IgD-negative memory B cell (primary cell): ENCODE measurements around the gene PCNT. TPM values are rescaled to one million over a fixed set of nuclear protein-coding genes. Genes with fewer than 3 reads are reported as not detected.

Experiments used
- H3K27ac Mint-ChIP-seq, 3 donors: one replicate each; pipeline ENCODE4 v1.8.0; 2020 to 2022; ENCODE audit warnings: mild to moderate bottlenecking in 3 of 3, mixed read lengths in 3 of 3, moderate library complexity in 1 of 3
- H3K27me3 Mint-ChIP-seq: one replicate; pipeline ENCODE4 v1.8.0; 2021; ENCODE audit warnings: mixed read lengths
- H3K36me3 Mint-ChIP-seq: one replicate; pipeline ENCODE4 v1.8.0; 2020; ENCODE audit warnings: mild to moderate bottlenecking, mixed read lengths
- H3K4me1 Mint-ChIP-seq, 3 donors: one replicate each; pipeline ENCODE4 v1.8.0; 2020 to 2022; ENCODE audit warnings: mixed read lengths in 3 of 3, mild to moderate bottlenecking in 1 of 3
- H3K4me3 Mint-ChIP-seq, 4 donors: one replicate each; pipeline ENCODE4 v1.8.0; 2020 to 2022; ENCODE audit warnings: mild to moderate bottlenecking in 4 of 4, mixed read lengths in 4 of 4, moderate library complexity in 3 of 4
- H3K9me3 Mint-ChIP-seq, 3 donors: one replicate each; pipeline ENCODE4 v1.8.0; 2020 to 2021; ENCODE audit warnings: mixed read lengths in 3 of 3, mild to moderate bottlenecking in 1 of 3
- polyA plus RNA-seq: library from polyadenylated mRNA; unstranded; fragments of 300-500 nt; fragmentation: Illumina TruSeq; gene quantifications from one replicate; pipeline ENCODE4 v1.2.3, GENCODE V29; 2021

Gene PCNT
- polyA plus RNA-seq, 1 donor from 2014 or later = 22.4 TPM

DNA sequence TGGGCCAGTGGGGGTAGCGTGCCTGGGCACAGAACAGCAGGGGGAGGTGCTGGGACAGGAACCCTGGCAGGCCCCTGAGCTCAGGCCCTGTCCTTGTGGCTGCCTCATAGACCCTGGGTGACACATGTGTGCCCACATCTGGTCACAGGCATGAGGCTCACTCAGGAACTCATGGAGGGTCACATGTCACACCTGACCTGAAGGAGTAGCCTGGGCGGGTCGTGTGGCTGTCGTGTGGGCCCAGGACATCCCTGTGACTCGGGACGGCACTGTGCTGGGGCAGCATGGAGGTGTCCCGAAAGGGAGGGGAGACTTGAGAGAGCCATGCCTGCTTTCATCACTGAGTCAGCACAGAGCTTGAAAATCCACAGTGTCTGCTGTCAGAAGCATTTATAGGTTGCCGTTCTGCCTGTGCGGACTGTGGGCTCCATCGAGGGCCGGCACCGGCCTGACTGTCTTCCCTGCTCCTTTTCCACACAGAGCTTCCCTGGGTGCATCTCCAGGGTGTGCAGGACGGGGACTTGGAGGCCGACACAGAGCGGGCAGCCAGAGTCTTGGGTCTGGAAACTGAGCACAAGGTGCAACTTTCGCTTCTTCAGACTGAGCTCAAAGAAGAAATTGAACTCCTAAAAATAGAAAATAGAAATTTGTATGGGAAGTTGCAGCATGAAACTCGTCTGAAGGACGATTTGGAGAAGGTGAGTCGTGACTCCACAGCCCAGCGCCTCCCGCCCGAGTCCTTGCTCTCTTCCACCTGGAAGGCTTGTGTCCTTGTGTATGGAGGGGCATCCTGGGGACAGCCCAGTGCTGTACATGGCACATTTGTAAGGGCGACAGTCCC lies 32.8 kb downstream of the PCNT start:
- Mint-ChIP-seq H3K4me1 (peaks cover 10 to 14% (median 13%) of the 10 kb centered on the region in 3 donors), H3K27me3 (no peaks in the 10 kb centered on the region), H3K4me3 (peak overlapping the region; percentile 58 to 89 (median 84)), H3K9me3 (peaks cover 0 to 2% (median 0%) of the 10 kb centered on the region in 3 donors), H3K36me3 (peaks cover 4% of the 10 kb centered on the region), H3K27ac (peak overlapping the region; percentile 35 to 91 (median 84))

DNA sequence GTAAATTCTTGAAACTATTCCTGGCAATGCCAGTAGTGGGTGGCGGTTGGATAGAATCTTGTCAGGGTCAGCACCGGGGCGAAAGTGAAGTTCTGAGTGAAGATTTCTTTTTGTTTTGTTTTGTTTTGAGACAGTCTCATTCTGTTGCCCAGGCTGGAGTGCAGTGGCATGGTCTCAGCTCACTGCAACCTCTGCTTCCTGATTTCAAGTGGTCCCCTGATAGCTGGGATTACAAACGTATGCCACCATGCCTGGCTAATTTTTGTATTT lies 33.3 kb downstream of the PCNT start:
- Mint-ChIP-seq H3K9me3 (peaks cover 0 to 2% (median 0%) of the 10 kb centered on the region in 3 donors), H3K4me1 (peaks cover 10 to 14% (median 13%) of the 10 kb centered on the region in 3 donors), H3K27me3 (no peaks in the 10 kb centered on the region), H3K27ac (peak overlapping the region; percentile 35 to 91 (median 84)), H3K36me3 (peaks cover 4% of the 10 kb centered on the region), H3K4me3 (peak overlapping the region; percentile 58 to 89 (median 84))

DNA sequence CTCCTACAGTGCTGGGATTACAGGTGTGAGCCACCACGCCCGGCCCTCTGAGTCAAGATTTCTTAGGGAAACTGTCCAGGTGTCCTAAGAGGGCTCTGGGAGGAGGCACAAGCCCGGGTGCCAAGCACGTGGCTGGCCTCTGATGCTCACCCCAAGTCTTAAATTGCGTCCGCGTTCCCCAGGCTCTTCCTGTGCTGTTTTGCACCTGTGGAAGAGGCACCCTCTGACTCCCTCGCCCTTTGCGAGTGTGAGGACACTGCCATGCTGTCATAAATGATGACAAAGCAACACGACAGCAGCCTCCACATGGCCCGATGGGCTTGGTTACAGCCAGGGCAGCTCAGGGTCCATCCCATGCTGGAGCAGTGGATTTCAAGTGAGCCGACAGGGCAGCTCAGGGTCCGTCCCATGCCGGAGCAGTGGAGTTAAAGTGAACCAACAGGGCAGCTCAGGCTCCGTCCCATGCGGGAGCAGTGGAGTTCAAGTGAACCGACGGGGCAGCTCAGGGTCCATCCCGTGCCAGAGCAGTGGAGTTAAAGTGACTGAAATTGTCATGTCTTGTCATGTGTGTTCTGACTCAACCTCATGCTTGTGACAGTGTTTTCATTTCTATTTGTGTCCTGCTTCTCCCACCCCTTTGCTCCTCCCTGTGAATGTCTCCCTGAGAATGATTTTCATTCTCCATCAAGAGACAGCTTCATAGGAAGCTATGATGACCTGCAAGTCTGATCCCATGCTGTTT lies 33.9 kb downstream of the PCNT start:
- H3K27ac Mint-ChIP-seq = peak overlapping the region; percentile 35 to 91 (median 84)
- peaks cover 4% of the 10 kb centered on the region for H3K36me3 Mint-ChIP-seq
- H3K4me3 Mint-ChIP-seq = peak overlapping the region in 3 of 4 donors; percentile 58 to 89 (median 86)
- peaks cover 0 to 2% (median 0%) of the 10 kb centered on the region in 3 donors for H3K9me3 Mint-ChIP-seq
- peaks cover 10 to 14% (median 14%) of the 10 kb centered on the region in 3 donors for H3K4me1 Mint-ChIP-seq
- no peaks in the 10 kb centered on the region for H3K27me3 Mint-ChIP-seq

DNA sequence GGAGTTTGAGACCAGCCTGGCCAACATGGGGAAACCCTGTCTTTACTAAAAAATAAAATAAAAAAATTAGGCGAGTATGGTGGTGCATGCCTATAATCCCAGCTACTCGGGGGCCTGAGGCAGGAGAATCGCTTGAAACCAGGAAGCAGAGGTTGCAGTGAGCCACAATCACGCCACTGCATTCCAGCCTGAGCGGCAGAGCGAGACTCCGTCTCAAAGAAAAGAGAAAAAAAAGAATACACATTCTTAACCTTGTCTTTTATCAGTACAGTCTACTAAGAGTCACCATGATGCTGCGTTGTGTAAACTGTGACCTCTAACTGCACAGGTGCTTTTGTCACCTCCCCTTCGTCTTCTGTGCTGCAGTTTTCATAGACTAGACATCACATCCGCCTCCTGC lies 37.2 kb downstream of the PCNT start:
- no peaks in the 10 kb centered on the region for H3K27me3 Mint-ChIP-seq
- H3K9me3 Mint-ChIP-seq = peaks cover 0 to 2% (median 0%) of the 10 kb centered on the region in 3 donors
- peaks cover 9 to 13% (median 10%) of the 10 kb centered on the region in 3 donors for H3K4me1 Mint-ChIP-seq
- peaks cover 4% of the 10 kb centered on the region for H3K36me3 Mint-ChIP-seq
- H3K4me3 Mint-ChIP-seq = peak overlapping the region in 1 of 4 donors; percentile 17
- no peak overlapping the region for H3K27ac Mint-ChIP-seq

DNA sequence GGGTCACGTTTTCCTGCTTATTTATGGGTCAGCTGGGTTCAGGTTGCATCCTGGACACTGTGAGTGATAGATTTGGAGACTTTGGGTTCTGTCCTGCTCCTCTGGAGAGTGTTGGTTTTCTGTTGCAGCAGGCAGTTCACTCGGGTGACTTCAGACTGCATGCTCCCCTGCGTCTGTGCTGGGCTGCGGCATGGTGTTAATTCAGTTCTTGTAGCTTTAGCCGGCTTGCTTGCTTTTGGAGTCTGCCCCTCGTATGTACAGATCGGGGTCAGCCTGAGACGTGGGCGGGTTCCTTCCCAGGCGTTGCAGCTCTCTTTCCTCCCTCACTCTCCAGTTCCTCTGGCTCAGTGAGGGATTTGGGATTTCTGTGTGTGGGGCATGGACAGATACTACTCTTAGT lies 38.0 kb downstream of the PCNT start:
- H3K36me3 Mint-ChIP-seq = peaks cover 4% of the 10 kb centered on the region
- peaks cover 0 to 2% (median 0%) of the 10 kb centered on the region in 3 donors for H3K9me3 Mint-ChIP-seq

DNA sequence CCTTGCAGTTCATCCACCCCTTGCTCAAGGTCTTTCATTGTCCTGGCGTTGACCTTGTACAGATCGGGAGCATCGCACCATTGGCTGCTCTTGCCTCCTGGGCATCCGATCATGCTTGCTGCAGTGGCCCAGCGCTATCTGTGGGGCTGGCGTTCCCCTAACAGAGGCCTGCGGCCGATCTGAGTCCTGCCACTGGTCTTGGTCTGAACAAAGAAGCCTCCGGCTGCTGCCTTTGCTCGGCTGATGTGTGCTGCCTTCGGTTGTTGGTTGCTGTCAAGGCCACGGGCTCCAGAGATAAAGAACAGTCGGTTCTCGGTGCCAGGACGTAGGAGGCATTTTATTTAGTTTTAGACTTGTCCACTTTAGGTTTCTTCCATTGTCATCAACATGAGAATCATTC lies 39.0 kb downstream of the PCNT start:
- Mint-ChIP-seq H3K4me3 (no peak overlapping the region), H3K9me3 (peaks cover 0 to 2% (median 0%) of the 10 kb centered on the region in 3 donors), H3K27me3 (no peaks in the 10 kb centered on the region), H3K27ac (no peak overlapping the region), H3K36me3 (peaks cover 4% of the 10 kb centered on the region), H3K4me1 (peaks cover 0 to 4% (median 2%) of the 10 kb centered on the region in 3 donors)

More for the DNA sequence above, 38.0 kb downstream of the PCNT start:
- Mint-ChIP-seq H3K4me3 (no peak overlapping the region), H3K4me1 (peaks cover 7 to 13% (median 8%) of the 10 kb centered on the region in 3 donors), H3K27me3 (no peaks in the 10 kb centered on the region), H3K27ac (no peak overlapping the region)

DNA sequence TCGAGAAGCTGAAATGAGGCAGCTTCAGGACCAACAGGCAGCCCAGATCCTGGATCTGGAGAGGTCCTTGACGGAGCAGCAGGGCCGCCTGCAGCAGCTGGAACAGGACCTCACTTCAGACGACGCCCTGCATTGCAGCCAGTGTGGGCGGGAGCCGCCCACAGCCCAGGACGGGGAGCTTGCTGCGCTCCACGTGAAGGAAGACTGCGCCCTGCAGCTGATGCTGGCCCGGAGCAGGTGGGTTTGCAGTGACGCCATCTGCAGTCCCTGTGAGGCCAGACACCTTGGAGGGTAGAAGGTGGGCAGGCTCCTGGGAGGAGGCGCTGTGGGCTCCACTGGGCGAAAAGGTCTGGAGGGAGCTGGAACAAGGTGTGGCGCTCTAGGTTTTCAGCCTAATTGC lies 39.7 kb downstream of the PCNT start:
- Mint-ChIP-seq H3K27ac (no peak overlapping the region), H3K9me3 (peaks cover 0 to 2% (median 0%) of the 10 kb centered on the region in 3 donors), H3K4me1 (peaks cover 2 to 6% (median 6%) of the 10 kb centered on the region in 3 donors), H3K27me3 (no peaks in the 10 kb centered on the region), H3K36me3 (peaks cover 2% of the 10 kb centered on the region), H3K4me3 (no peak overlapping the region)

DNA sequence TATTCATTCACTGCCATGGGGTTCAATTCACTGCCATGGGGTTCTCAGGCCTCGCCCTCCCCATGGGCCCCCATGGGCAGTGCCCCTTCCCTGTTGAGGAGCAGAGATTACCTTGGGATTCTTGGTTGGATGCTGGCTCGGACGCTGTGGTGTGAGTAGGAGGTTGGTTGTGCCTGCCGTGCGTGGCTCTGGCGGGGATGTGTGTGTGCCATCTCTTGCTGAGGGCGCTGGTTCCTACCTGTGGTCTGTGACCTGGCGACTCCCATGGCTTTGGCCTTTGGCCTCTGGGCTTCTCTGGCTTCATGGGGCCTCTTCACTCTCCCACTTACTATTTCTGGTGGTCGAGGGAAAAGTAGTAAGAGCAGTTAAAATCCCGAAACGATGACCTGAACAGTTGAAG lies 42.1 kb downstream of the PCNT start:
- no peaks in the 10 kb centered on the region for H3K9me3 Mint-ChIP-seq
- no peak overlapping the region for H3K27ac Mint-ChIP-seq
- no peak overlapping the region for H3K4me3 Mint-ChIP-seq
- H3K4me1 Mint-ChIP-seq = peaks cover 11 to 17% (median 16%) of the 10 kb centered on the region in 3 donors
- H3K27me3 Mint-ChIP-seq = no peaks in the 10 kb centered on the region
- H3K36me3 Mint-ChIP-seq = no peaks in the 10 kb centered on the region

DNA sequence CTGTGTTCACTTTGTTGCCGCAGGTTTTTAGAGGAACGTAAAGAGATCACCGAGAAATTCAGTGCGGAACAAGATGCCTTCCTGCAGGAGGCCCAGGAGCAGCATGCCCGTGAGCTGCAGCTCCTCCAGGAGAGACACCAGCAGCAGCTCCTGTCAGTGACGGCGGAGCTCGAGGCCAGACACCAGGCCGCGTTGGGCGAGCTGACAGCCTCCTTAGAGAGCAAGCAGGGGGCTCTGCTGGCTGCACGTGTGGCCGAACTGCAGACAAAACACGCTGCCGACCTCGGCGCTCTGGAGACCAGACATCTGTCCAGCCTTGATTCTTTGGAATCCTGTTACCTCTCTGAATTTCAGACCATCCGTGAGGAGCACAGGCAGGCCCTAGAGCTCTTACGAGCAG lies 42.6 kb downstream of the PCNT start:
- H3K36me3 Mint-ChIP-seq = no peaks in the 10 kb centered on the region
- H3K9me3 Mint-ChIP-seq = no peaks in the 10 kb centered on the region
- H3K27me3 Mint-ChIP-seq = no peaks in the 10 kb centered on the region
- peaks cover 11 to 19% (median 17%) of the 10 kb centered on the region in 3 donors for H3K4me1 Mint-ChIP-seq
- peak overlapping the region in 1 of 4 donors; percentile 72 for H3K4me3 Mint-ChIP-seq
- H3K27ac Mint-ChIP-seq = peak overlapping the region in 1 of 3 donors; percentile 35

DNA sequence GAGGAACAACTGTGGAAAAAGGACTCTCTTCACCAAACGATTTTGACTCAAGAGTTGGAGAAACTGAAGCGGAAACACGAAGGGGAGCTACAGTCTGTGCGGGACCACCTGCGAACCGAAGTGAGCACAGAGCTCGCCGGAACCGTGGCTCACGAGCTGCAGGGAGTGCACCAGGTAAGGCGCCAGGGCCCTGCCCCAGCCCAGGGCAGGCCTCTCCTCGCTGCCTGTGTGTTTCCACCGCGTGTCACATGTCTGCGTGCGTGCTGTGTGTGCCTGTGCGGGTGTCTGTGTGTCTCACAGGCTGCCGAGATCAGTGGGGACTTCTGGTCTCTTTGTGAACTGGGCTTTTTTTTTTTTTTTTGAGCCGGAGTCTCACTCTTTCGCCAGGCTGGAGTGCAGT lies 43.0 kb downstream of the PCNT start:
- Mint-ChIP-seq H3K4me3 (peak overlapping the region in 1 of 4 donors; percentile 72), H3K9me3 (no peaks in the 10 kb centered on the region), H3K27me3 (no peaks in the 10 kb centered on the region), H3K4me1 (peaks cover 11 to 23% (median 21%) of the 10 kb centered on the region in 3 donors), H3K36me3 (no peaks in the 10 kb centered on the region), H3K27ac (peak overlapping the region in 1 of 3 donors; percentile 35)

DNA sequence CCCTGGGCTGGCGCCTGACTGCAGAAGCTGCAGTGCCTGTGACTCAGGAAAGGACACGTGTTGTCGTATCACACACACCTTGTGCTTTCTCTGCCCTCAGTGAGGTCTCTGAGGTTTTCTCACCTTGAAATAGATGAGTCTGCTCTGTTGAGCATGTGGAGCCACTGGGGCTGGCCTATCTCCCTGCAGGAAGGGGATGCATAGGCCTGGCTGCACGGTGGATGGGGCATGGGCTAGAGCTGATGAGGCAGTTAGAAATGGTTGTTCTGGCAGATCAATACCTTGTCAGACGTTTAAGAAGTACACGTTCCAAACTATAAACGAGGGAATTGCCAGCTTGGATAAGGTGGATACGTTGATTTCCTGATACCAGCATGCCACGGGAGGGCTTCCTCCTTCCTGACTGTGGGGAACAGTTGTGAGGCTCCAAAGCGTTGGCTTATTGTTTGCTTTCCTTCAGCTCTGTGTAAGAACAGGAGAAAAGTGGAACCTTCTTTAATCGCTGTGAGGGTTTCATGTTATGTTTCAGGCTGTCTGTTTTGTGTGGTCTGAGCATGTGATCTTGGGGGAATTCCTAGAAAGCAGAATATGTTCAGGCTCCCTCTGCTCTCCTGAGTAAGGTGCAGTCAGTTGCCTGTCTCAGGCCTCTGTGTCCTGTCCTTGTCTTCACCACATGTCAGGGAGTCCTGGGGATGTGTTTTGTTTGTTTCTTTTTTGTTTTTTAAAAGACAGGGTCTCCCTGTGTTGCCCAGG lies 44.8 kb downstream of the PCNT start:
- no peaks in the 10 kb centered on the region for H3K36me3 Mint-ChIP-seq
- peak overlapping the region in 3 of 4 donors; percentile 51 to 81 (median 53) for H3K4me3 Mint-ChIP-seq
- no peaks in the 10 kb centered on the region for H3K9me3 Mint-ChIP-seq
- peaks cover 11 to 23% (median 19%) of the 10 kb centered on the region in 3 donors for H3K4me1 Mint-ChIP-seq
- H3K27ac Mint-ChIP-seq = peak overlapping the region in 2 of 3 donors; percentile 72 to 92
- no peaks in the 10 kb centered on the region for H3K27me3 Mint-ChIP-seq

DNA sequence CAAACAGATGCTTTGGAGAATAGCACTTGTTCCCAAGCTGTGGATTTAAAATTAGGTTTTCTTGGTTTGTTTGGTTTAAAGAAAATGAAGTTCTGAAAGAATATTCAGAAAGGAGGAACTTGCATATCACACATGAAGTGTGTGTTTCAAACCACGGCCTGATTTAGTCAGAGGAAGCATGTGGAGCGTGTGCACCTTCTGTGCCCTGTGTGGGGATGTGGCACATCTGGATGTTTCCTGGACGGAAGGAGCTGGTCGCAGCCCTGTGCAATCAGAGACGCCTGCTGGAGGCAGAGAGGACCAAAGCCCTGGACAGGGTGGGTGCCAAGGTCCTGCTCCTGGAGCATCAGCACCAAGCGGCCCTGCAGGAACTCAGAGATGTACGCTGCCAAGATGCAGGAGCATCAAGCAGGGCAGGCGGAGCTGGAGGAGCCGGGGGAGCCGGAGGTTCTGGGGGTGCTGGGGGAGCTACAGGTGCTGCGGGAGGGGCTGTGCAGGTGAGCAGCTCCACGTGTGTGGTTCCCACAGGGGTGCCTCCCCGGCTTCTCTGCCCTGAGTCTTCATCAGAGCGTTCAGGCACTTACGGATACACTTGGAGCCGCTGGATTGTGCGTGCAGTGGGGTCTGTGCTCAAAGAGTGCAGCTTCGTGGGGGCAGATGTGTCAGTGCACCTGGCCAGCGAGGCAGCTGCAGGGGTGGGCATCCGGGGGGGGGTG lies 45.7 kb downstream of the PCNT start:
- H3K27me3 Mint-ChIP-seq = no peaks in the 10 kb centered on the region

DNA sequence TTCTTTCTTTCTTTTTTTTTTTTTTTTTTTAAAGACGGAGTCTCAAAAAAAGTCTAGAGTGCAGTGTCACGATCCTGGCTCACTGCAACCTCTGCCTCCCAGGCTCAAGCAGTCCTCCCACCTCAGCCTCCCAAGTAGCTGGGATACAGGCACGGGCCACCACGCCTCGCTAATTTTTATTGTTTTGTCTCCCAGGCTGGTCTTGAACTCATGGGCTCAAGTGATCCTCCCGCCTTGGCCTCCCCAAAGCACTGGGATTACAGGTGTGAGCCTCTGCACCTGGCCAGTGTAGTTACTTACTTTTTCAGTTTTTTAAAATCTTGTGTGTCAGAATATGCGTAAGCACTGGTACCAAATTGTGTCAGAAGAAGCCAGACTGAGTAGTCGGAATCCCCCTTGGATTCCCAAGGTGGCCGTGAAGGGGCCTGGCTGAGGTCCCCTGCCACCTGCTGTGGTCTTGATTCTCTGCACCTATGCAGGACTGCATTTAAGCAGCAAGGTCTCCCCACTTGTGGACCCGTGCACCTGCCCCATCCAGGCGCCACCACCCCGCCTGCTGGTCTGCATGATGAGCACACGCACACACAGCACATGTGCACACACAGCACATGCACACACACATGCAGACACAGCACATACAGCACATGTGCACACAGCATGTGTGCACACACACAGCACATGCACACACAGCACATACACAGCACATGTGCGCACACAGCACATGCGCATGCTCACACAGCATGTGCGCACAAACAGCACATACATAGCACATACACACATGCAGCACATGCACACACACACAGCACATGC lies 47.5 kb downstream of the PCNT start:
- Mint-ChIP-seq H3K9me3 (no peaks in the 10 kb centered on the region), H3K4me1 (peaks cover 11 to 23% (median 19%) of the 10 kb centered on the region in 3 donors), H3K27ac (no peak overlapping the region), H3K36me3 (no peaks in the 10 kb centered on the region), H3K27me3 (no peaks in the 10 kb centered on the region), H3K4me3 (peak overlapping the region in 1 of 4 donors; percentile 52)

More for the DNA sequence above, 45.7 kb downstream of the PCNT start:
- Mint-ChIP-seq H3K36me3 (no peaks in the 10 kb centered on the region), H3K27ac (peak overlapping the region in 2 of 3 donors; percentile 88 to 92), H3K4me3 (peak overlapping the region in 3 of 4 donors; percentile 51 to 81 (median 53)), H3K9me3 (no peaks in the 10 kb centered on the region), H3K4me1 (peaks cover 11 to 23% (median 19%) of the 10 kb centered on the region in 3 donors)
